PC-3 (cell line): Measurements from ENCODE around the gene NPEPL1.

Experiments used
- EZH2 ChIP-seq: fragments of 300-600 bp; sonication (generic); IDR thresholded peaks from one replicate; pipeline ENCODE4 v1.6.1; 2017; ENCODE audit warnings: antibody characterized with exemption, mild to moderate bottlenecking, low read length; ENCODE audit not compliant: unreplicated experiment
- EZH2phosphoT487 ChIP-seq: fragments of 300-600 bp; sonication (generic); IDR thresholded peaks from 2 replicates; pipeline ENCODE4 v1.6.1; 2018; ENCODE audit warnings: mild to moderate bottlenecking, antibody characterized with exemption, low read length, borderline replicate concordance
- TF ChIP-seq, protein P1 (sequence below): fragments of 300-600 bp; sonication (generic); conservative IDR thresholded peaks from 2 replicates; pipeline ENCODE4 v1.5.1; 2017; ENCODE audit warnings: antibody characterized with exemption, low read depth, mild to moderate bottlenecking, low read length

DNA sequence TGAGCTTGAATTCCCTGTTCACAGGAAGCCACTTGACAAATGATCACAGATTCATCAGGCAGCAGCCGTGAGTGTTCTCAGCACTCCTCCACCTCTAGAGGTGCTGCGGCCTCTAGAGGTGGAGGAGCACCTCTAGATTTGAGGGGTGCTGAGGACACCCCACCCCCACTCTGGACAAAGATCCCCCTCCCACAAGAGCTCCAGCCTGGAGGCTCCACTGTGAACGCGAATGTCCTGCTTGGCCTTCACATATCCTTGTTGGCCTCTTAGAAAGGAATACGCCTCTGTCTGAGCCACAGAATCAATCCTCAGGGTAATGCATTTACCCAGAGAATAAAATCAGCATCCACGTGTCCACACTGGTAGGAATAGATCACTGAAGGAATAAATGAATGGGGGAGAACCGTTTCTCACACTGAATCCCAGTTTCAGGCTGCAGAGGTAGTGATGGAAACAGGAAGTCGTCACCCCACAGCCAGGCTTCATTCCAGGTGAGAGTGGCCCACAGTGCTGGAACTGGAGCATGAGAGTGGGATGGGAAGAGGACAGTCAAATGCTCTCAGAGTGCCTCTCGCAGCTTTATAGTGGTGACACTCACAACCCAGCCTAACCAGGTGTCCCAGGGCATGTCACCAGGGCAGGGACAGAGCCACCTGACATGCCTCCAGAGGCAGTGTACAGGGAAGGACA lies 16.6 kb downstream of the NPEPL1 start:
- TF ChIP-seq, protein P1, sequence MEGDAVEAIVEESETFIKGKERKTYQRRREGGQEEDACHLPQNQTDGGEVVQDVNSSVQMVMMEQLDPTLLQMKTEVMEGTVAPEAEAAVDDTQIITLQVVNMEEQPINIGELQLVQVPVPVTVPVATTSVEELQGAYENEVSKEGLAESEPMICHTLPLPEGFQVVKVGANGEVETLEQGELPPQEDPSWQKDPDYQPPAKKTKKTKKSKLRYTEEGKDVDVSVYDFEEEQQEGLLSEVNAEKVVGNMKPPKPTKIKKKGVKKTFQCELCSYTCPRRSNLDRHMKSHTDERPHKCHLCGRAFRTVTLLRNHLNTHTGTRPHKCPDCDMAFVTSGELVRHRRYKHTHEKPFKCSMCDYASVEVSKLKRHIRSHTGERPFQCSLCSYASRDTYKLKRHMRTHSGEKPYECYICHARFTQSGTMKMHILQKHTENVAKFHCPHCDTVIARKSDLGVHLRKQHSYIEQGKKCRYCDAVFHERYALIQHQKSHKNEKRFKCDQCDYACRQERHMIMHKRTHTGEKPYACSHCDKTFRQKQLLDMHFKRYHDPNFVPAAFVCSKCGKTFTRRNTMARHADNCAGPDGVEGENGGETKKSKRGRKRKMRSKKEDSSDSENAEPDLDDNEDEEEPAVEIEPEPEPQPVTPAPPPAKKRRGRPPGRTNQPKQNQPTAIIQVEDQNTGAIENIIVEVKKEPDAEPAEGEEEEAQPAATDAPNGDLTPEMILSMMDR = no peak
- TF ChIP-seq EZH2 (no peak), EZH2phosphoT487 (no peak)
